DOHH2 (cell line): ENCODE data around the gene C3orf52.

Source experiments
- EZH2phosphoT487 ChIP-seq: fragments of 200-600 bp; sonication (generic); IDR thresholded peaks from 2 replicates; pipeline ENCODE4 v1.6.1; 2017; ENCODE audit warnings: borderline replicate concordance, mild to moderate bottlenecking, antibody characterized with exemption, low read length, moderate library complexity, mixed read lengths
- TF ChIP-seq, protein P1 (sequence below): fragments of 200-600 bp; sonication (generic); IDR thresholded peaks from one replicate; pipeline ENCODE4 v1.5.1; 2014; ENCODE audit warnings: antibody characterized with exemption, mild to moderate bottlenecking, low read depth, low read length; ENCODE audit not compliant: poor library complexity, severe bottlenecking

- TF ChIP-seq, protein P1, sequence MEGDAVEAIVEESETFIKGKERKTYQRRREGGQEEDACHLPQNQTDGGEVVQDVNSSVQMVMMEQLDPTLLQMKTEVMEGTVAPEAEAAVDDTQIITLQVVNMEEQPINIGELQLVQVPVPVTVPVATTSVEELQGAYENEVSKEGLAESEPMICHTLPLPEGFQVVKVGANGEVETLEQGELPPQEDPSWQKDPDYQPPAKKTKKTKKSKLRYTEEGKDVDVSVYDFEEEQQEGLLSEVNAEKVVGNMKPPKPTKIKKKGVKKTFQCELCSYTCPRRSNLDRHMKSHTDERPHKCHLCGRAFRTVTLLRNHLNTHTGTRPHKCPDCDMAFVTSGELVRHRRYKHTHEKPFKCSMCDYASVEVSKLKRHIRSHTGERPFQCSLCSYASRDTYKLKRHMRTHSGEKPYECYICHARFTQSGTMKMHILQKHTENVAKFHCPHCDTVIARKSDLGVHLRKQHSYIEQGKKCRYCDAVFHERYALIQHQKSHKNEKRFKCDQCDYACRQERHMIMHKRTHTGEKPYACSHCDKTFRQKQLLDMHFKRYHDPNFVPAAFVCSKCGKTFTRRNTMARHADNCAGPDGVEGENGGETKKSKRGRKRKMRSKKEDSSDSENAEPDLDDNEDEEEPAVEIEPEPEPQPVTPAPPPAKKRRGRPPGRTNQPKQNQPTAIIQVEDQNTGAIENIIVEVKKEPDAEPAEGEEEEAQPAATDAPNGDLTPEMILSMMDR, result no peak
- TF ChIP-seq EZH2phosphoT487, result no peak
Measured at GRCh38 chr3:112041321-112041720, 44.9 kb upstream of the C3orf52 start.
